SU-DHL-6 (cell line): ENCODE data around the gene EFHC2.

Source experiments
- EZH2phosphoT487 ChIP-seq: fragments of 200-600 bp; sonication (generic), shearing (Covaris generic); conservative IDR thresholded peaks from 2 replicates; pipeline ENCODE4 v1.6.1; 2018; ENCODE audit warnings: mild to moderate bottlenecking, antibody characterized with exemption, low read length, moderate library complexity, mixed read lengths
- TF ChIP-seq, protein P1 (sequence below): fragments of 200-600 bp; sonication (generic); IDR thresholded peaks from one replicate; pipeline ENCODE4 v1.5.1; 2017; ENCODE audit warnings: antibody characterized with exemption, mild to moderate bottlenecking, low read length, moderate library complexity; ENCODE audit not compliant: insufficient read depth, poor library complexity, severe bottlenecking

DNA sequence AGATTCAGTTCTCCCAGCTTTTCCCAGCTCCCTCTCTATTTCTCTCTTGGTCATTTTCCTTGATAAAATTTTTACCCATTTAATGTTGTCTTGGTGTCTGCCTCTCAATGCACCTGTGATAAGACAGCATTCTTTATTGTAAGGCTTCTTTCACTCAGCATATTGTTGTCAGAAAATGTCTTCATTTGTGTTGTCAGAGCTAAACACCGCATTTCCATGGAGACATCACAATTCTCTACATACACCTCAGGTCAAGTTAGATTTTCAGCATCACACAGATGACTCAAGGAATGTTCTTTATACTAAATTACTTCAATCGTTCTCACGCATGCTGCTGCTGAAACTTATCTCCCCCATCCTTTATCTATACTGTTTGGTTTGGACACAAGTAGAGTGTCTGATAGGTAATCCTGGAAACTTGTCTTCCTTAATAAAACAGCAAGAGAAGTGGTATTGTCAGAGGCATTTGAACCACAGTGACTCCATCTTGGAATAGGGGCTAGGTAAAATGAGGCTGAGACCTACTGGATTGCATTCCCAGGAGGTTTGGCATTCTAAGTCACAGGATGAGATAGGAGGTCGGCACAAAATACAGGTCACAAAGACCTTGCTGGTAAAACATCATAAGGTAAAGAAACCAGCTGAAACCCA lies 41.3 kb upstream of the EFHC2 start:
- TF ChIP-seq, protein P1, sequence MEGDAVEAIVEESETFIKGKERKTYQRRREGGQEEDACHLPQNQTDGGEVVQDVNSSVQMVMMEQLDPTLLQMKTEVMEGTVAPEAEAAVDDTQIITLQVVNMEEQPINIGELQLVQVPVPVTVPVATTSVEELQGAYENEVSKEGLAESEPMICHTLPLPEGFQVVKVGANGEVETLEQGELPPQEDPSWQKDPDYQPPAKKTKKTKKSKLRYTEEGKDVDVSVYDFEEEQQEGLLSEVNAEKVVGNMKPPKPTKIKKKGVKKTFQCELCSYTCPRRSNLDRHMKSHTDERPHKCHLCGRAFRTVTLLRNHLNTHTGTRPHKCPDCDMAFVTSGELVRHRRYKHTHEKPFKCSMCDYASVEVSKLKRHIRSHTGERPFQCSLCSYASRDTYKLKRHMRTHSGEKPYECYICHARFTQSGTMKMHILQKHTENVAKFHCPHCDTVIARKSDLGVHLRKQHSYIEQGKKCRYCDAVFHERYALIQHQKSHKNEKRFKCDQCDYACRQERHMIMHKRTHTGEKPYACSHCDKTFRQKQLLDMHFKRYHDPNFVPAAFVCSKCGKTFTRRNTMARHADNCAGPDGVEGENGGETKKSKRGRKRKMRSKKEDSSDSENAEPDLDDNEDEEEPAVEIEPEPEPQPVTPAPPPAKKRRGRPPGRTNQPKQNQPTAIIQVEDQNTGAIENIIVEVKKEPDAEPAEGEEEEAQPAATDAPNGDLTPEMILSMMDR = no peak
- no peak for TF ChIP-seq EZH2phosphoT487
